Measurements from ENCODE around the gene VWF. TPM values are rescaled to one million over a fixed set of nuclear protein-coding genes. Genes with fewer than 3 reads are reported as not detected.
A peak's percentile ranks its signal among the peaks of the same experiment; 100 is the strongest.
"Not testable (repeated sequence)": the region's sequence is repeated elsewhere in the genome, so short reads cannot be mapped to it uniquely, and the experiment has no call there.

VWF gene
- total RNA-seq, 1 donor: 0.72 TPM

DNA sequence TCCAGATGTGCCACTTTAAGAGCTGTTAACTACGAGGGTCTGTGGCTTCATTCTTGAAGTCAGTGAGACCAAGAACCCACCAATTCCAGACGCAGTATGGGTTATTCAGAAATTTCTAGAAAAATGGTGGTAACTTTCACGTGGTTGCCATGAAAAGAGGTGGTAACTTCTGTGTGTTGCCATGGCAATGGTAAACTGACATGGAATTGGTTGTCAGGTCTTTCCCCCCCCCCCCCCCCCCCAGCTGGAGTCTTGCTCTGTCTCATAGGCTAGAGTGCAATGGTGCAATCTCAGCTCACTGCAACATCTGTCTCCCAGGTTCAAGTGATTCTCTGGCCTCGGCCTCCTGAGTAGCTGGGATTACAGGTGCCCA, 18.8 kb upstream of the VWF start:
- H3K36me3 ChIP-seq (ENCODE audit: insufficient read depth, low read length): no peaks in the 10 kb centered on the region
- no peak overlapping the region for H3K4me2 ChIP-seq (ENCODE audit: insufficient read depth, low read length)
- DNase-seq (ENCODE audit: insufficient read length, low spot score, missing footprints): no peak
- no peak overlapping the region for H2AFZ ChIP-seq (ENCODE audit: low read length)
- peaks cover 4% of the 10 kb centered on the region for H3K4me1 ChIP-seq (ENCODE audit: insufficient read depth, low read length)
- H3K79me2 ChIP-seq (ENCODE audit: insufficient read depth, low read length): no peaks in the 10 kb centered on the region
- no peak overlapping the region for H3K4me3 ChIP-seq (ENCODE audit: insufficient read depth, low read length)
- H4K20me1 ChIP-seq (ENCODE audit: insufficient read depth, low read length): no peaks in the 10 kb centered on the region
- no peaks in the 10 kb centered on the region for H3K9me3 ChIP-seq (ENCODE audit: low read depth, low read length)
- no peak overlapping the region for H3K27ac ChIP-seq (ENCODE audit: low read depth, low read length)
- no peaks in the 10 kb centered on the region for H3K27me3 ChIP-seq (ENCODE audit: insufficient read depth, low read length)
- TF ChIP-seq, protein P1, sequence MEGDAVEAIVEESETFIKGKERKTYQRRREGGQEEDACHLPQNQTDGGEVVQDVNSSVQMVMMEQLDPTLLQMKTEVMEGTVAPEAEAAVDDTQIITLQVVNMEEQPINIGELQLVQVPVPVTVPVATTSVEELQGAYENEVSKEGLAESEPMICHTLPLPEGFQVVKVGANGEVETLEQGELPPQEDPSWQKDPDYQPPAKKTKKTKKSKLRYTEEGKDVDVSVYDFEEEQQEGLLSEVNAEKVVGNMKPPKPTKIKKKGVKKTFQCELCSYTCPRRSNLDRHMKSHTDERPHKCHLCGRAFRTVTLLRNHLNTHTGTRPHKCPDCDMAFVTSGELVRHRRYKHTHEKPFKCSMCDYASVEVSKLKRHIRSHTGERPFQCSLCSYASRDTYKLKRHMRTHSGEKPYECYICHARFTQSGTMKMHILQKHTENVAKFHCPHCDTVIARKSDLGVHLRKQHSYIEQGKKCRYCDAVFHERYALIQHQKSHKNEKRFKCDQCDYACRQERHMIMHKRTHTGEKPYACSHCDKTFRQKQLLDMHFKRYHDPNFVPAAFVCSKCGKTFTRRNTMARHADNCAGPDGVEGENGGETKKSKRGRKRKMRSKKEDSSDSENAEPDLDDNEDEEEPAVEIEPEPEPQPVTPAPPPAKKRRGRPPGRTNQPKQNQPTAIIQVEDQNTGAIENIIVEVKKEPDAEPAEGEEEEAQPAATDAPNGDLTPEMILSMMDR (IDR thresholded peaks at IDR 0.05; ENCODE audit: extremely low read depth, low read depth, low read length): no peak

DNA sequence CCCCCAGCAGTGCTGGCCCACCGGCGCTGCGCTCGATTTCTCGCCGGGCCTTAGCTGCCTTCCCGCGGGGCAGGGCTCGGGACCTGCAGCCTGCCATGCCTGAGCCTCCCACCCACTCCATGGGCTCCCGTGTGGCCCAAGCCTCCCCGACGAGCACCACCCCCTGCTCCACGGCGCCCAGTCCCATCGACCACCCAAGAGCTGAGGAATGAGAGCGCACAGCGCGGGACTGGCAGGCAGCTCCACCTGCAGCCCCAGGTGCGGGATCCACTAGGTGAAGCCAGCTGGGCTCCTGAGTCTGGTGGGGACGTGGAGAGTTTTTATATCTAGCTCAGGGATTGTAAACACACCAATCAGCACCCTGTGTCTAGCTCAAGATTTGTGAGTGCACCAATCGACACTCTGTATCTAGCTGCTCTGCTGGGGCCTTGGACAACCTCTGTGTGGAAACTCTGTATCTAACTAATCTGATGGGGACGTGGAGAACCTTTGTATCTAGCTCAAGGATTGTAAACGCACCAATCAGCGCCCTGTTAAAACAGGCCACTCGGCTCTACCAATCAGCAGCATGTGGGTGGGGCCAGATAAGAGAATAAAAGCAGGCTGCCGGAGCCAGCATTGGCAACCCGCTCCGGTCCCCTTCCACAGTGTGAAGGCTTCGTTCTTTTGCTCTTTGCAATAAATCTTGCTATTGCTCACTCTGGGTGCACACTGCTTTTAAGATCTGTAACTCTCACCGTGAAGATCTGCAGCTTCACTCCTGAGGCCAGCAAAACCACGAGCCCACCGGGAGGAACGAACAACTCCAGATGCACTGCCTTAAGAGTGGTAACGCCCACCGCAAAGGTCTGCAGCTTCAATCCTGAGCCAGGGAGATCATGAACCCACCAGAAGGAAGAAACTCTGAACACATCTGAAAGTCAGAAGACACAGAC, 18.2 kb upstream of the VWF start:
- not testable (repeated sequence) for H2AFZ ChIP-seq (ENCODE audit: low read length); H3K27me3 ChIP-seq (ENCODE audit: insufficient read depth, low read length); H3K4me2 ChIP-seq (ENCODE audit: insufficient read depth, low read length); H3K4me3 ChIP-seq (ENCODE audit: insufficient read depth, low read length); H3K79me2 ChIP-seq (ENCODE audit: insufficient read depth, low read length); H3K27ac ChIP-seq (ENCODE audit: low read depth, low read length); DNase-seq (ENCODE audit: insufficient read length, low spot score, missing footprints); H3K9me3 ChIP-seq (ENCODE audit: low read depth, low read length); H4K20me1 ChIP-seq (ENCODE audit: insufficient read depth, low read length); H3K36me3 ChIP-seq (ENCODE audit: insufficient read depth, low read length); H3K4me1 ChIP-seq (ENCODE audit: insufficient read depth, low read length)

DNA sequence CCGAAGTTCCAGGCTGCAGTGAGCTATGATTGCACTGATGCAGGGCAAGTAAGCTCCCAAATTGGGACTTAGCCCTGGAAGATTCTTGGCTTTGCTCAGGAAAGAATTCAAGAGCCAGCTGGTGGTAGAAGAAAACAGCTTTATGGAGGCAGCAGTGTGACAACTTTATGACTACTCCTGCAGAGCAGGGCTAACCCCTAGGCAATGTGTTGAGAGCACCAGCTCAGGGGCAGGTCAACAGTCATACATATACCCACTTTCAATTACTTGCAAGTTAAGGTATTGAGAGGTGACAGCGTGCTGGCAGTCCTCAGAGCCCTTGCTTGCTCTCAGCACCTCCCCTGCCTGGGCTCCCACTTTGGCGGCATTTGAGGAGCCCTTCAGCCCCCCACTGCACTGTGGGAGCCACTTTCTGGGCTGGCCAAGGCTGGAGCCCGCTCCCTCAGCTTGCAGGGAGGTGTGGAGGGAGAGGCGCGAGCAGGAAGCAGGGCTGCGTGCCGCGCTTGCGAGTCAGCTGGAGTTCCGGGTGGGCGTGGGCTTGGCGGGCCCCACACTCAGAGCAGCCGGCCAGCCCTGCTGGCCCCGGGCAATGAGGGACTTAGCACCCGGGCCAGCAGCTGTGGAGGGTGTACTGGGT, 17.4 kb upstream of the VWF start:
- not testable (repeated sequence) for DNase-seq (ENCODE audit: insufficient read length, low spot score, missing footprints); H3K36me3 ChIP-seq (ENCODE audit: insufficient read depth, low read length)

DNA sequence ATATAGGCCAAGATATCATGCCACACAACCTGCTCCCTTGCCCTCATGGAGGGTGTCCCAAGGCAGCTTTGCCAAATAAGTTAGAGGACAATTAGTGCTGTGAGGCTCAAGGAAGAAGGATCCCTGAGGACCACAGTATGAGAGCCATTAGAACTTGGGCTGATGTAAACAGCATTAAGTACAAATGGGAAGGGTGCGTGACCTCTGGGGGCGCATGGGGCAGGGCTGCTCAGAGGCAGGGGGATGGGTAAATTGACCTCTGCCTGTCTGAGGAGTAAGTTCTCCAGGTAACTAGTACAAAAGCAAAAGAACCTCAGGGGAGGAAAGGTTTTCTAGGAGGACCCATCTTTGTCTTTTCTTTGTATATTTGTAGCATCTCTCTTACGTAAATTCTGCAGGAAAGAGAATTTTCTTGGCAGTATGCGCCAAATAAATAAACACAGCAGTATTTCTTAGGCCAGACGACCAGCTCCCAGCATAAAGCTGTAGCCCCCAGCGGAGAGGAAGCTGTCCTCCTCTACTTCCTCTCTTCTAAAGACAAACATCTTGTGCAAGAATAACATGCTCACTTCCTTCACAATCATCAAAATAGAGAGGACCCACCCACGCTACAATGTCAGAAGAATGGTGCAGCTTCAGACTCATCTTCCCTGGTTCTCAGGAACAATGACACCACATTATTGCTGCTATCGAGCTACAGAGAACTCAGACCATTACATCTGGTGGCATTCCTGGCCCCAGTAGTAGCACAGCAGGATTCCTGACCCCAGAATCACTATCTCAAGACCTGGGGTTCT, 16.4 kb upstream of the VWF start:
- no peaks in the 10 kb centered on the region for H3K79me2 ChIP-seq (ENCODE audit: insufficient read depth, low read length)
- no peaks in the 10 kb centered on the region for H4K20me1 ChIP-seq (ENCODE audit: insufficient read depth, low read length)
- H3K4me3 ChIP-seq (ENCODE audit: insufficient read depth, low read length): no peak overlapping the region
- TF ChIP-seq, protein P1 (IDR thresholded peaks at IDR 0.05; ENCODE audit: extremely low read depth, low read depth, low read length): no peak
- peak overlapping the region; percentile 46 for H2AFZ ChIP-seq (ENCODE audit: low read length)
- no peaks in the 10 kb centered on the region for H3K9me3 ChIP-seq (ENCODE audit: low read depth, low read length)
- H3K27ac ChIP-seq (ENCODE audit: low read depth, low read length): no peak overlapping the region
- H3K4me1 ChIP-seq (ENCODE audit: insufficient read depth, low read length): peaks cover 4% of the 10 kb centered on the region
- no peaks in the 10 kb centered on the region for H3K27me3 ChIP-seq (ENCODE audit: insufficient read depth, low read length)
- H3K36me3 ChIP-seq (ENCODE audit: insufficient read depth, low read length): no peaks in the 10 kb centered on the region
- DNase-seq (ENCODE audit: insufficient read length, low spot score, missing footprints): peak; percentile 73
- H3K4me2 ChIP-seq (ENCODE audit: insufficient read depth, low read length): no peak overlapping the region

More for the DNA sequence above, 17.4 kb upstream of the VWF start:
- not testable (repeated sequence) for H3K9me3 ChIP-seq (ENCODE audit: low read depth, low read length); H3K79me2 ChIP-seq (ENCODE audit: insufficient read depth, low read length); H3K27me3 ChIP-seq (ENCODE audit: insufficient read depth, low read length); H3K27ac ChIP-seq (ENCODE audit: low read depth, low read length); H3K4me1 ChIP-seq (ENCODE audit: insufficient read depth, low read length); H3K4me3 ChIP-seq (ENCODE audit: insufficient read depth, low read length); H2AFZ ChIP-seq (ENCODE audit: low read length); H3K4me2 ChIP-seq (ENCODE audit: insufficient read depth, low read length); H4K20me1 ChIP-seq (ENCODE audit: insufficient read depth, low read length)

Measured in osteoblast (primary cell).